AG10803 (cell line): ENCODE results near the gene HSD17B4.

Source experiments
- DNase-seq: peaks from one replicate; pipeline ENCODE4 v3.0.0; 2010; ENCODE audit warnings: low read depth
- H3K4me3 ChIP-seq: 2 replicates; pipeline ENCODE4 v1.5.1; 2011; ENCODE audit warnings: mild to moderate bottlenecking, low read length, control low read depth
- TF ChIP-seq, protein P1 (sequence below): conservative IDR thresholded peaks from 2 replicates; pipeline ENCODE4 v1.5.1; 2011; ENCODE audit warnings: mild to moderate bottlenecking, low read length, control low read depth, inconsistent platforms

The HSD17B4 gene

DNA sequence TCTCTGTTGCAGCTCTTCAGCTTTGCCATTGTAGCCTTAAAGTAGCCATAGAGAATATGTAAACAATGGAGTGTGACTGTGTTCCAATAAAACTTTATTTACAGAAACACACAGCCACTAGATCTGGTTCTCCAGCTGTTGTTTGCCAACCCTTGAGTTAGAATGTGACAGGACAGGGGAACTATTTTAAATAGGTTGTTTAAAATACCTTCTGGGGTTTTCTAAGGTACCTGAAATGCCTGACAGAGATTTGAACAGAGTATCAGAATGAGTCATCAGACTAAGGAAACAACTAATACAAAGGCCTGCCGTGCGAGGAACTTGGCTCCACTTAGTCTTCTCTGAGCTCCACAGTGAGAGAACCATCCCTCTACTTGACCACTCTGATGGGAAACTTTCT lies 85.4 kb downstream of the HSD17B4 start:
- TF ChIP-seq, protein P1, sequence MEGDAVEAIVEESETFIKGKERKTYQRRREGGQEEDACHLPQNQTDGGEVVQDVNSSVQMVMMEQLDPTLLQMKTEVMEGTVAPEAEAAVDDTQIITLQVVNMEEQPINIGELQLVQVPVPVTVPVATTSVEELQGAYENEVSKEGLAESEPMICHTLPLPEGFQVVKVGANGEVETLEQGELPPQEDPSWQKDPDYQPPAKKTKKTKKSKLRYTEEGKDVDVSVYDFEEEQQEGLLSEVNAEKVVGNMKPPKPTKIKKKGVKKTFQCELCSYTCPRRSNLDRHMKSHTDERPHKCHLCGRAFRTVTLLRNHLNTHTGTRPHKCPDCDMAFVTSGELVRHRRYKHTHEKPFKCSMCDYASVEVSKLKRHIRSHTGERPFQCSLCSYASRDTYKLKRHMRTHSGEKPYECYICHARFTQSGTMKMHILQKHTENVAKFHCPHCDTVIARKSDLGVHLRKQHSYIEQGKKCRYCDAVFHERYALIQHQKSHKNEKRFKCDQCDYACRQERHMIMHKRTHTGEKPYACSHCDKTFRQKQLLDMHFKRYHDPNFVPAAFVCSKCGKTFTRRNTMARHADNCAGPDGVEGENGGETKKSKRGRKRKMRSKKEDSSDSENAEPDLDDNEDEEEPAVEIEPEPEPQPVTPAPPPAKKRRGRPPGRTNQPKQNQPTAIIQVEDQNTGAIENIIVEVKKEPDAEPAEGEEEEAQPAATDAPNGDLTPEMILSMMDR, result no peak
- no peak for DNase-seq
- no peak overlapping the region for H3K4me3 ChIP-seq

DNA sequence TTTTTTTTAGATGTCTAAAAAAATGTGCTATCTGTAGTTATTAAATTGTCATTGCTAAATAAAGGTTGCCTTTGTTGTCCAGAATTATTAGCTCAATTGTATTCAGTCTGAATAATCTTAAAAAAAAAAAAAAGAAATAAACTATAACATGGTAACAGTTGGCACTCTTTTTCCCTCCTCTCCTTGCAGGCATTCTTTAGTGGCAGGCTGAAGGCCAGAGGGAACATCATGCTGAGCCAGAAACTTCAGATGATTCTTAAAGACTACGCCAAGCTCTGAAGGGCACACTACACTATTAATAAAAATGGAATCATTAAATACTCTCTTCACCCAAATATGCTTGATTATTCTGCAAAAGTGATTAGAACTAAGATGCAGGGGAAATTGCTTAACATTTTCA lies 89.4 kb downstream of the HSD17B4 start:
- no peak for DNase-seq
- TF ChIP-seq, protein P1, result no peak
- no peak overlapping the region for H3K4me3 ChIP-seq

DNA sequence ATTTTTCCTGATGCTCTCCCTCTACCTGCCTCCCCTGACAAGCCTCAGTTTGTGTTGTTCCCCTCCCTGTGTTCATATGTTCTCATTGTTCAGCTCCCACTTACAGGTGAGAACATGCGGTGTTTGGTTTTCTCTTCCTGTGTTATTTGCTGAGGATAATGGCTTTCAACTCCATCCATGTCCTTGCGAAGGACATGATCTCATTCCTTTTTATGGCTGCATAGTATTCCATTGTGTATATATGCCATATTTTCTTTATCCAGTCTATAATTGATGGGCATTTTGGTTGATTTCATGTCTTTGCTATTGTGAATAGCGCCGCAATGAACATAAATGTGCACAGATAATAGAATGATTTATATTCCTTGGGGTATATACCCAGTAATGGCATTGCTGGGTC lies 99.5 kb downstream of the HSD17B4 start:
- TF ChIP-seq, protein P1, result no peak
- no peak for DNase-seq
- H3K4me3 ChIP-seq, result no peak overlapping the region

DNA sequence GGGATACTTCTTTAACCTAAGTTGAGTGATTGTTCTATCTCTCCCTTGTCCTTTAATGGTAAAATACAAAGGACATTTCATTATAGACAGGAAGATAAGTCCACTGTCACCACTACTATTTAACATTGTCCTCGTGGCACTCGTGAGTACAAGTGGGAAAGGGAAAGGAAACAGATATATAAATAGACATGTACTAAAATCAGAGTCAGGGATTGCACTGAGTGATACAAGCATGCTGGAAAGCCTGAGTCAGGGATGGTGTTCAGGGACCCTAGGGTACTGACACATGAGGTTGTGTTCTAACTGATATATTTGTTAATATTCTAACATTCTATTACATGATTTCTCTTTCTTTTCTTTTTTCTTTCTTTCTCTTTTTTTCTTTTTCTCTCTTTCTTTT lies 102.3 kb downstream of the HSD17B4 start:
- DNase-seq, result no peak
- H3K4me3 ChIP-seq, result no peak overlapping the region
- TF ChIP-seq, protein P1, result no peak

DNA sequence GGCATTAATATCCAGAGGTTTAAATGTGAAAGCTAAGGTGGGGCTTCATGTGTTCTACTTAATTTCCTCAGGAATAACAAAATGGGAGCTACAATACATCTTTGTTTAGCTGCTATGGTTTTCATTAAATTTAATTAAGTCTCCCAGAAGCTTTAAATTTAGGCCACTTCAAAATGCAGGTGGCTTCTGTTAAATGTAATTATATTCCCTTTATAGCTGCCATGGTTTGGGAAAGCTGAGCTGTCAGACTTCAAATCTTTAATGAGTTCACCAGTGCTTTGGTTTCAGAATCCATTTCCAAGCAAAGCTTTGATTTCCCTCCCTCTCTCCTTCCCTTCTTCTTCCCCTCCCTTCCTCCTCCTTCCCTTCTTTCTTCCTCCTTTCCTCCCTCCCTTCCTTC lies 118.6 kb downstream of the HSD17B4 start:
- no peak for DNase-seq

DNA sequence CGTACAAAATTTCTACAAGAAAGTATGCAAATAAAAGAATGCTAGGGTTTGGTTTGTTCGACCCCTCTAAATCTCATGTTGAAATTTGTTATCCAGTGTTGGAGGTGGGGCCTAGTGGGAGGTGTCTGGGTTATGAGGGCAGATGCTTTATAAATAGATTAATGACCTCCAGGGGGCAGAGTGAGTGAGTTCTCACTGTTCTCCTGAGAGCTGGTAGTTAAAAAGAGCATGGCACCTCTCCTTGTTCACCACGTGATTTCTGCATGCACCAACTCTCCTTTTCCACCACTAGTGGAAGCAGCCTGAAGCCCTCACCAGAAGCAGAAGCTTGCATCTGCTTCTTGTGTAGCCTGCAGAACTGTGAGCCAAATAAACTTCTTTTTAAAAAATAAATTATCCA lies 126.6 kb downstream of the HSD17B4 start:
- TF ChIP-seq, protein P1, result 0 out of 2 replicates have a peak, but pooled peaks have one; percentile 22
- no peak overlapping the region for H3K4me3 ChIP-seq
- peak; percentile 6 for DNase-seq

More for the DNA sequence above, 118.6 kb downstream of the HSD17B4 start:
- no peak overlapping the region for H3K4me3 ChIP-seq
- TF ChIP-seq, protein P1, result no peak

DNA sequence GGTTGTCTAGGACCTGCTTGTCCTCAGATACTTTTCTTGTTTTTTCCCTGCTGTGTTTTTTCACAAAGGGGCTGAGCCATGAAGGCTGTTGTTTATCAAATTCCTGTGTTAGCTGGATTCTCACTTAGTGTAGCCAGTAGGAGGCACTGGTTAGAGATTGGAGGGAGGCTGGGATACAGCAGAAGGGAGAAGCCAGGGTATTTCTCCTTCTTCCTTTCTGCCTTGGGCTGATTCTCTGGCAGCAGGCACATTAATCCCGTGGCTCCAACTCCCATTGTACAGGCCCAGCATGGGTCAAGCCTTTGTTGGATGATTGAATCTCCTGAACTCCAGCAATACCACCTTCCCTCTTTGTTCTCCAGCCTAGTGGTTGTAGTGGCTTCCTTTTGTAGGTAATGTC lies 130.7 kb downstream of the HSD17B4 start:
- H3K4me3 ChIP-seq, result no peak overlapping the region
- DNase-seq, result no peak
- TF ChIP-seq, protein P1, result no peak
